ENCODE data around the gene NUP58. TPM values are rescaled to one million over a fixed set of nuclear protein-coding genes. Genes with fewer than 3 reads are reported as not detected.

The NUP58 gene
- total and polyA plus RNA-seq, 2 donors from 2014 or later, result 13.0 to 39.1 TPM

DNA sequence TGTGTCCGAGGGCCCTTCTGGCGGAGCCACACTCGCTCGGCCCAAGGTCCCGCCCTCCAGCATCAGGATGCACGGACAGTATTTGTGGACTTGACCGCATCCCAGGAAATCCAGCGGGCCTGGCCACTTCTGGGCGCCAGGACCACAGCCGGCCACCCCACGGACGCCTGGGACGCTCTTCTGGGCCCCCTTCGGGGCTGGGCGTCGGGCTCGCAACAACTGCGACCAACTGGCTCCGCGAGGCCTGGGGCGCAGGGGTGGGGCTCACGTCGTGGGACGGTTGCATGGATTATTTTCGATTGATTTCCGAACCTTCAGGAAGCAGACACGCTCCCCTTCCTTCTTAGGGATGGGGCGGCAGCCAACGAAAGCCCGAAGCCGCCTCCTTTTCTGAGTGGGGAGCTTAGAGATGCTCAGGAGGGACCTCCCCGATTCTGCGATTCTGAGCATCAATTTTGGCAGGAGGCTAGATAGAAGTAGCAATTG, 521 bp upstream of the NUP58 start:
- no peak for FAIRE-seq
- DNase-seq, result peak in 3 of 5 donors; percentile 34 to 83 (median 72)
- H3K27ac ChIP-seq (ENCODE audit: low read depth in 2 of 2, low read length in 2 of 2), result peak overlapping the region; percentile 86 to 96

DNA sequence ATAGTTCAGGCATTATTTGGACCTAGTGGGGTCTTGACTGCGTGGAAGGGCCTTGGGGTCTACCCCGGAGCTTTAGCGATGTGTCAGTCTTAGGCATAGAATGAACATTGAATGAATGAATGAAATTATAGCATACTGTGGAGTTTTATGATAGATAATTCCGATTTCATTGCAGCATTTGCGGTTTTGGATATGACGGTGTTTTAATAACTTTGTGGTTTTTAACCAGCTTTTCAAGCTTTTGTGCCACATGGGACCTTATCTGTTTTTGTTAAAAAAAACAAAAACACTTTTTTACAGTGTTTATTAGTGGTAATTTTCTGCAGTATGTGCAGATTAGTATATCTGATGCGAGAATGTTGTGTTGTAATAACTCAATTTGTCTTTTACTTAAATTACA, 696 bp downstream of the NUP58 start:
- Histone ChIP-seq H3K27ac (ENCODE audit: low read depth in 2 of 2, low read length in 2 of 2) (peak overlapping the region; percentile 86 to 96), H3K27me3 (ENCODE audit: control insufficient read depth, insufficient read depth, low read length) (peaks cover 2% of the 10 kb centered on the region), H3K4me3 (ENCODE audit: low read length in 3 of 3) (peak overlapping the region; percentile 85 to 98 (median 95)), H3K9me3 (ENCODE audit: control insufficient read depth in 2 of 3, insufficient read depth in 1 of 3, low read length in 3 of 3) (no peaks in the 10 kb centered on the region), H3K9ac (ENCODE audit: low read length in 3 of 3) (peak overlapping the region; percentile 77 to 95 (median 94)), H3K4me1 (ENCODE audit: control insufficient read depth in 2 of 3, insufficient read depth in 2 of 3, low read depth in 1 of 3, low read length in 3 of 3) (peaks cover 0 to 4% (median 4%) of the 10 kb centered on the region in 3 donors), H3K36me3 (ENCODE audit: control insufficient read depth in 2 of 3, insufficient read depth in 3 of 3, low read length in 3 of 3) (peaks cover 0 to 4% (median 0%) of the 10 kb centered on the region in 3 donors)
- TF ChIP-seq, protein P1, sequence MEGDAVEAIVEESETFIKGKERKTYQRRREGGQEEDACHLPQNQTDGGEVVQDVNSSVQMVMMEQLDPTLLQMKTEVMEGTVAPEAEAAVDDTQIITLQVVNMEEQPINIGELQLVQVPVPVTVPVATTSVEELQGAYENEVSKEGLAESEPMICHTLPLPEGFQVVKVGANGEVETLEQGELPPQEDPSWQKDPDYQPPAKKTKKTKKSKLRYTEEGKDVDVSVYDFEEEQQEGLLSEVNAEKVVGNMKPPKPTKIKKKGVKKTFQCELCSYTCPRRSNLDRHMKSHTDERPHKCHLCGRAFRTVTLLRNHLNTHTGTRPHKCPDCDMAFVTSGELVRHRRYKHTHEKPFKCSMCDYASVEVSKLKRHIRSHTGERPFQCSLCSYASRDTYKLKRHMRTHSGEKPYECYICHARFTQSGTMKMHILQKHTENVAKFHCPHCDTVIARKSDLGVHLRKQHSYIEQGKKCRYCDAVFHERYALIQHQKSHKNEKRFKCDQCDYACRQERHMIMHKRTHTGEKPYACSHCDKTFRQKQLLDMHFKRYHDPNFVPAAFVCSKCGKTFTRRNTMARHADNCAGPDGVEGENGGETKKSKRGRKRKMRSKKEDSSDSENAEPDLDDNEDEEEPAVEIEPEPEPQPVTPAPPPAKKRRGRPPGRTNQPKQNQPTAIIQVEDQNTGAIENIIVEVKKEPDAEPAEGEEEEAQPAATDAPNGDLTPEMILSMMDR (IDR thresholded peaks at IDR 0.05; ENCODE audit: borderline replicate concordance, extremely low read depth, insufficient read depth), result no peak
- intact Hi-C loops (cut with DNase I), result no loop called here
- DNase-seq, result no peak
- FAIRE-seq, result no peak

More for the DNA sequence above, 521 bp upstream of the NUP58 start:
- TF ChIP-seq, protein P1 (IDR thresholded peaks at IDR 0.05; ENCODE audit: borderline replicate concordance, extremely low read depth, insufficient read depth), result no peak
- peak overlapping the region; percentile 85 to 98 (median 95) for H3K4me3 ChIP-seq (ENCODE audit: low read length in 3 of 3)
- no peaks in the 10 kb centered on the region for H3K9me3 ChIP-seq (ENCODE audit: control insufficient read depth in 2 of 3, insufficient read depth in 1 of 3, low read length in 3 of 3)
- H3K36me3 ChIP-seq (ENCODE audit: control insufficient read depth in 2 of 3, insufficient read depth in 3 of 3, low read length in 3 of 3), result peaks cover 0 to 4% (median 0%) of the 10 kb centered on the region in 3 donors
- peaks cover 0 to 4% (median 4%) of the 10 kb centered on the region in 3 donors for H3K4me1 ChIP-seq (ENCODE audit: control insufficient read depth in 2 of 3, insufficient read depth in 2 of 3, low read depth in 1 of 3, low read length in 3 of 3)
- intact Hi-C loops (cut with DNase I), result no loop called here
- H3K27me3 ChIP-seq (ENCODE audit: control insufficient read depth, insufficient read depth, low read length), result peaks cover 3% of the 10 kb centered on the region
- H3K9ac ChIP-seq (ENCODE audit: low read length in 3 of 3), result peak overlapping the region; percentile 71 to 95 (median 94)

DNA sequence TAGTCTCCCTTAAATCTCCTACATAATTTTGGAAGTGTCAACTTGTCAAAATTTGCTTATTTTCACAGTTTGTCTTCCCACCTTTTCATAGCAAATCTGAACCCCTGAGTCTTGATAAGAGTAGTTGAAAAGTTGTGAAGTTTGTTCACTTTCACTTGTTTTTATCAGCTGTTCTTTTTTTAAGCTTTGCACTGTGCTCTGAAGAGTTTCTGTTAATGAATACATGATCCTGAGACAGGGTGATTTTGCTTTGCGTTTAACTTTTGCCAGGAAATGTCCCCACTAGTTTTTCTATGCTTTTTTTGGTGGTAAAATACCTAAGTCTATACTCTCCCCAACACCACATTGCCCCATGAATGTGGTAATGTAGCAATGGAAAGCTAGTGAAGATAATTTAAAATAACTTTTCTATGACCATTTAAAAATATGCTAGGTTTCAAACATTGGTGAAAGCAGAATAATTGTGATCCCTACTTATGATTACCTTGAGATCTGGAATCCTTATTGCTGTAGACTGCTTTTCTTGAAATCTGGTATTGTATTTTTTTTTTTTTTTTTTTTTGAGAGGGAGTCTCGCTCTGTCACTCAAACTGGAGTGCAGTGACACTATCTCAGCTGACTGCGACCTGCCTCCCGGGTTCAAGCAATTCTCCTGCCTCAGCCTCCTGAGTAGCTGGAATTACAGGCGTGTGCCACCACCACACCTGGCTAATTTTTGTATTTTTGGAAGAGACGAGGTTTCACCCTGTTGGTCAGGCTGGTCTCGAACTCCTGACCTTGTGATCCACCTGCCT, 5.4 kb downstream of the NUP58 start:
- Histone ChIP-seq H3K27ac (ENCODE audit: low read depth in 2 of 2, low read length in 2 of 2) (peak overlapping the region in 1 of 2 donors; percentile 32), H3K9ac (ENCODE audit: low read length in 3 of 3) (no peak overlapping the region), H3K4me1 (ENCODE audit: control insufficient read depth in 2 of 3, insufficient read depth in 2 of 3, low read depth in 1 of 3, low read length in 3 of 3) (peaks cover 0 to 4% (median 4%) of the 10 kb centered on the region in 3 donors), H3K9me3 (ENCODE audit: control insufficient read depth in 2 of 3, insufficient read depth in 1 of 3, low read length in 3 of 3) (no peaks in the 10 kb centered on the region), H3K36me3 (ENCODE audit: control insufficient read depth in 2 of 3, insufficient read depth in 3 of 3, low read length in 3 of 3) (peaks cover 6 to 24% (median 11%) of the 10 kb centered on the region in 3 donors), H3K4me3 (ENCODE audit: low read length in 3 of 3) (peak overlapping the region in 2 of 3 donors; percentile 26 to 39), H3K27me3 (ENCODE audit: control insufficient read depth, insufficient read depth, low read length) (no peaks in the 10 kb centered on the region)
- TF ChIP-seq, protein P1 (IDR thresholded peaks at IDR 0.05; ENCODE audit: borderline replicate concordance, extremely low read depth, insufficient read depth), result no peak
- intact Hi-C loops (cut with DNase I), result no loop called here
- peak; percentile 42 for FAIRE-seq
- no peak for DNase-seq
